K562 (cell line): ENCODE data around the gene RFPL3. TPM values are rescaled to one million over a fixed set of nuclear protein-coding genes. Genes with fewer than 3 reads are reported as not detected.

Experiments
- ATAC-seq: fragments of 200-7000 bp; cut with Tn5 transposase; 3 replicates; pipeline ENCODE4 v1.9.1; 2020; ENCODE audit warnings: moderate library complexity
- BruUV-seq: library from RNA; stranded (reverse); fragments of 400-500 nt; replicated peaks from 2 replicates; lab custom pipeline; 2021; lab: Mats Ljungman, UMichigan
- CTCF ChIA-PET: fragments of 300-600 bp; formaldehyde crosslinking; extraction: SDS; loops from one replicate; lab custom pipeline; 2021; ENCODE audit warnings: low intra/inter-chr PET ratio; lab: Yijun Ruan, JAX
- POLR2A ChIA-PET: fragments of 300-600, 350-650 bp; sonication (Branson Sonifier 250); formaldehyde crosslinking; extraction: SDS; loops from one replicate; lab custom pipeline; 2021; ENCODE audit warnings: antibody characterized with exemption, inconsistent platforms; lab: Yijun Ruan, JAX
- DNase-seq, 4 experiments: peaks; one replicate each; pipeline versions ENCODE4 v3.0.0 to v3.0.0-alpha.2; 2011 to 2018; ENCODE audit warnings: low spot score in 3 of 4, mixed read lengths in 3 of 4; ENCODE audit errors: extremely low read depth in 1 of 4
- FAIRE-seq: peaks from 2 replicates; lab custom pipeline; 2011; peaks lifted over from hg19 to GRCh38; lab: Jason Lieb, UNC
- H2AFZ ChIP-seq: 2 replicates; pipeline ENCODE4 v1.6.0; 2011; ENCODE audit warnings: low read depth, low read length, control low read depth, inconsistent platforms
- H3K27ac ChIP-seq: fragments of 200-600 bp; 3 replicates; pipeline ENCODE4 v1.8.0; 2011; ENCODE audit warnings: low read depth, mild to moderate bottlenecking, control low read depth, inconsistent platforms, low read length, moderate library complexity, mixed read lengths; ENCODE audit errors: extremely low read depth
- H3K27me3 ChIP-seq, 2 experiments: fragments of 300-600 bp in 1 of 2; 2 replicates in 1 of 2; 3 replicates in 1 of 2; pipeline versions ENCODE4 v1.6.0 to v1.8.0; 2011; ENCODE audit warnings: inconsistent platforms in 2 of 2, low read length in 2 of 2, mild to moderate bottlenecking in 1 of 2, mixed read lengths in 1 of 2, moderate library complexity in 1 of 2; ENCODE audit not compliant: control insufficient read depth in 2 of 2, insufficient read depth in 2 of 2
- H3K36me3 ChIP-seq: fragments of 300-600 bp; 3 replicates; pipeline ENCODE4 v1.8.0; 2011; ENCODE audit warnings: mild to moderate bottlenecking, low read length, inconsistent platforms; ENCODE audit not compliant: control insufficient read depth, insufficient read depth
- H3K4me1 ChIP-seq, 2 experiments: fragments of 200-600 bp in 1 of 2; replicated peaks in 1 of 2; 2 replicates in 1 of 2; 3 replicates in 1 of 2; pipeline versions ENCODE4 v1.5.1 to v1.8.0; 2011; ENCODE audit warnings: inconsistent platforms in 2 of 2, low read length in 2 of 2, mild to moderate bottlenecking in 1 of 2, mixed read lengths in 1 of 2, moderate library complexity in 1 of 2; ENCODE audit not compliant: control insufficient read depth in 2 of 2, insufficient read depth in 2 of 2
- H3K4me2 ChIP-seq: 2 replicates; pipeline ENCODE4 v1.6.1; 2011; ENCODE audit warnings: low read length, control low read depth, inconsistent platforms, mixed read lengths; ENCODE audit not compliant: insufficient read depth
- H3K4me3 ChIP-seq: fragments of 200-600 bp; sonication (generic), shearing (Covaris generic); 2 replicates; pipeline ENCODE4 v1.5.1; 2016; ENCODE audit warnings: control low read depth, inconsistent platforms
- H3K79me2 ChIP-seq: fragments of 200-600 bp; 3 replicates; pipeline ENCODE4 v1.8.0; 2011; ENCODE audit warnings: low read length, inconsistent platforms; ENCODE audit not compliant: control insufficient read depth, insufficient read depth
- H3K9ac ChIP-seq, 2 experiments: 2 replicates each; pipeline versions ENCODE4 v1.6.0 to v1.6.1; 2011; ENCODE audit warnings: low read depth in 2 of 2, low read length in 2 of 2, control low read depth in 1 of 2, inconsistent platforms in 1 of 2, mild to moderate bottlenecking in 1 of 2, mixed read lengths in 1 of 2; ENCODE audit not compliant: insufficient read depth in 1 of 2
- H3K9me1 ChIP-seq: one replicate; pipeline ENCODE4 v1.6.0; 2011; ENCODE audit warnings: inconsistent platforms, mild to moderate bottlenecking, low read length, moderate library complexity; ENCODE audit not compliant: control insufficient read depth, insufficient read depth
- H3K9me3 ChIP-seq: replicated peaks from 2 replicates; pipeline ENCODE4 v1.5.1; 2011; ENCODE audit warnings: low read depth, low read length, inconsistent platforms; ENCODE audit not compliant: control insufficient read depth, insufficient read depth
- H4K20me1 ChIP-seq: replicated peaks from 2 replicates; pipeline ENCODE4 v1.6.1; 2011; ENCODE audit warnings: low read length, inconsistent platforms, mixed read lengths; ENCODE audit not compliant: control insufficient read depth, insufficient read depth
- WGBS: fragments of 100-300 bp; shearing (Covaris generic); methylation state at CpG from one replicate; pipeline ENCODE4 v1.1.6; 2016; ENCODE audit warnings: low coverage, mixed read lengths; ENCODE audit not compliant: insufficient coverage; ENCODE audit errors: missing lambda C conversion rate; 5-methylcytosine and 5-hydroxymethylcytosine counted together
- in situ Hi-C: fragments of 300-500 bp; cut with MboI; formaldehyde crosslinking; loops from 4 replicates; pipeline ENCODE4 v1.15.0; 2018; ENCODE audit warnings: inconsistent platforms, mixed read lengths
- intact Hi-C: fragments of 100-400 bp; cut with micrococcal nuclease; formaldehyde crosslinking; loops from 2 replicates; pipeline ENCODE4 v1.14.2; 2022
- polyA plus RNA-seq, 8 experiments: library from polyadenylated mRNA; depleted of rRNA in 4 of 8; stranded (reverse) in 5 of 8; unstranded in 3 of 8; fragments of >200 nt; fragmentation: Nextera tagmentation in 2 of 8; fragmentation: Illumina TruSeq in 1 of 8; extraction: Ambion mirVana in 2 of 8; extraction: Trizol in 1 of 8; gene quantifications; 2 replicates each; pipeline versions ENCODE4 v1.2.1 to v1.2.3, GENCODE V29; 2011 to 2014; ENCODE audit warnings: inconsistent platforms in 1 of 8, missing spikeins in 1 of 8
- total RNA-seq, 7 experiments: library from RNA; depleted of rRNA in 6 of 7; stranded (reverse); fragments of >200 nt in 6 of 7; fragmentation: Illumina TruSeq in 2 of 7; extraction: Trizol in 2 of 7; gene quantifications; 2 replicates each; pipeline versions ENCODE4 v1.2.1 to v1.2.3, GENCODE V29; 2011 to 2021; ENCODE audit warnings: low replicate concordance in 1 of 7
- TF ChIP-seq, protein P1 (sequence below): fragments of 200-800 bp; sonication (Bioruptor generic); IDR thresholded peaks from 2 replicates; pipeline ENCODE4 v1.6.1; 2017; ENCODE audit warnings: missing genetic modification characterization, missing compliant biosample characterization
- TF ChIP-seq, protein P2 (sequence below): fragments of 250-450 bp; sonication (Bioruptor Pico); IDR thresholded peaks from 2 replicates; pipeline ENCODE4 v1.8.0; 2022; ENCODE audit warnings: inconsistent platforms
- TF ChIP-seq, protein P3 (sequence below): sonication (generic); formaldehyde crosslinking; IDR thresholded peaks from 2 replicates; pipeline ENCODE4 v1.8.1; 2023; ENCODE audit warnings: missing genetic modification reagents, mild to moderate bottlenecking, borderline replicate concordance

The RFPL3 gene
- total and polyA plus RNA-seq, 9 of the 15 experiments (the other 6 are each of a cell fraction or from before 2014, with no cell fraction given): not detected

DNA sequence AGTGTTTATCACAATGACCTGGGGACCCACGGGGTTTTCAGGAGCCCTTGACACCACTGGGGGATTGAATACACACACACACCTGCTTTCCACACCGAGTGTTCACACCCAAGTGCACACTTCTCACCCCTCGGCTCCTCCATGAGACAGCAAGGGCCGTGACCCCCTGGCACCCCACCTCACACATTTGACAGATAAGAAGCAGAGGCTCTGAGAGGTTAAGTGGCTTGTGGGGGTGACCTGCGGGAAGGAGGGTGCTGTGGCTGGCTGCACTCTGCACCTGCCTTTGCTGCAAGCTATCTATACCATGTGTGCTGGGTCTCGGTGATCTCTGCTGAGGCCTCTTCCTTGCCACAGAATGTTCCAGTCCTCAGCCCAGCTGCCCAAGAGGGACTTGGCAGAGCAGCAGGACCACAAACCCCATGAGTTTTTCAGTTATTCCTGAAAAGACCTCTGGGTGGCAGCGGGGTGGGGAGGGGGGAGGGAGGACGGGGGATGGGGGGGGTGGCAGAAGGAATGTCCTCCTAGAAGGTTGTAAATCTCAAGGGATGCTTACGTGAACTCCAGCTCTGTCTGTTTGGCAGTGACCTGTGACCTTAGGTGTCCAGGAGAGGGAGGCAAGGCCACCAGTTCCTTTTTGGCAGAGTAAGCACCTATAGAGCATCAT, 47.9 kb upstream of the RFPL3 start:
- Histone ChIP-seq H3K27ac (no peak overlapping the region), H3K9ac (no peak overlapping the region), H3K36me3 (no peaks in the 10 kb centered on the region), H3K4me2 (no peak overlapping the region), H3K27me3 (peaks cover 0 to 6% of the 10 kb centered on the region in 2 experiments; a peak in 1 of 5 replicates), H2AFZ (no peak overlapping the region), H3K9me3 (no peaks in the 10 kb centered on the region), H3K9me1 (no peaks in the 10 kb centered on the region), H3K79me2 (no peaks in the 10 kb centered on the region), H3K4me3 (no peak overlapping the region), H4K20me1 (no peaks in the 10 kb centered on the region), H3K4me1 (no peaks in the 10 kb centered on the region; a peak in 1 of 5 replicates)
- DNase-seq: peak in 2 of 4 experiments; percentile 29 to 33
- FAIRE-seq: no peak
- WGBS: 0% methylated on average over 2 of the region's 9 CpGs
- no TSS peak for BruUV-seq
- no peak for ATAC-seq
- intact Hi-C loops (no loop called here), in situ Hi-C loops (no loop called here)
- POLR2A ChIA-PET: interaction anchor here (0.6 kb wide), 1 partner anchor 1061 kb away, joined by 3 read pairs; no protein-coding TSS in a partner anchor
- CTCF ChIA-PET: no interaction called here
- TF ChIP-seq, protein P1, sequence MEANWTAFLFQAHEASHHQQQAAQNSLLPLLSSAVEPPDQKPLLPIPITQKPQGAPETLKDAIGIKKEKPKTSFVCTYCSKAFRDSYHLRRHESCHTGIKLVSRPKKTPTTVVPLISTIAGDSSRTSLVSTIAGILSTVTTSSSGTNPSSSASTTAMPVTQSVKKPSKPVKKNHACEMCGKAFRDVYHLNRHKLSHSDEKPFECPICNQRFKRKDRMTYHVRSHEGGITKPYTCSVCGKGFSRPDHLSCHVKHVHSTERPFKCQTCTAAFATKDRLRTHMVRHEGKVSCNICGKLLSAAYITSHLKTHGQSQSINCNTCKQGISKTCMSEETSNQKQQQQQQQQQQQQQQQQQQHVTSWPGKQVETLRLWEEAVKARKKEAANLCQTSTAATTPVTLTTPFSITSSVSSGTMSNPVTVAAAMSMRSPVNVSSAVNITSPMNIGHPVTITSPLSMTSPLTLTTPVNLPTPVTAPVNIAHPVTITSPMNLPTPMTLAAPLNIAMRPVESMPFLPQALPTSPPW: peak; percentile 22; the same call in 1 of the 2 replicates
- TF ChIP-seq, protein P2, sequence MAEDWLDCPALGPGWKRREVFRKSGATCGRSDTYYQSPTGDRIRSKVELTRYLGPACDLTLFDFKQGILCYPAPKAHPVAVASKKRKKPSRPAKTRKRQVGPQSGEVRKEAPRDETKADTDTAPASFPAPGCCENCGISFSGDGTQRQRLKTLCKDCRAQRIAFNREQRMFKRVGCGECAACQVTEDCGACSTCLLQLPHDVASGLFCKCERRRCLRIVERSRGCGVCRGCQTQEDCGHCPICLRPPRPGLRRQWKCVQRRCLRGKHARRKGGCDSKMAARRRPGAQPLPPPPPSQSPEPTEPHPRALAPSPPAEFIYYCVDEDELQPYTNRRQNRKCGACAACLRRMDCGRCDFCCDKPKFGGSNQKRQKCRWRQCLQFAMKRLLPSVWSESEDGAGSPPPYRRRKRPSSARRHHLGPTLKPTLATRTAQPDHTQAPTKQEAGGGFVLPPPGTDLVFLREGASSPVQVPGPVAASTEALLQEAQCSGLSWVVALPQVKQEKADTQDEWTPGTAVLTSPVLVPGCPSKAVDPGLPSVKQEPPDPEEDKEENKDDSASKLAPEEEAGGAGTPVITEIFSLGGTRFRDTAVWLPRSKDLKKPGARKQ (CRISPR knock-in tag): no peak
- TF ChIP-seq, protein P3, sequence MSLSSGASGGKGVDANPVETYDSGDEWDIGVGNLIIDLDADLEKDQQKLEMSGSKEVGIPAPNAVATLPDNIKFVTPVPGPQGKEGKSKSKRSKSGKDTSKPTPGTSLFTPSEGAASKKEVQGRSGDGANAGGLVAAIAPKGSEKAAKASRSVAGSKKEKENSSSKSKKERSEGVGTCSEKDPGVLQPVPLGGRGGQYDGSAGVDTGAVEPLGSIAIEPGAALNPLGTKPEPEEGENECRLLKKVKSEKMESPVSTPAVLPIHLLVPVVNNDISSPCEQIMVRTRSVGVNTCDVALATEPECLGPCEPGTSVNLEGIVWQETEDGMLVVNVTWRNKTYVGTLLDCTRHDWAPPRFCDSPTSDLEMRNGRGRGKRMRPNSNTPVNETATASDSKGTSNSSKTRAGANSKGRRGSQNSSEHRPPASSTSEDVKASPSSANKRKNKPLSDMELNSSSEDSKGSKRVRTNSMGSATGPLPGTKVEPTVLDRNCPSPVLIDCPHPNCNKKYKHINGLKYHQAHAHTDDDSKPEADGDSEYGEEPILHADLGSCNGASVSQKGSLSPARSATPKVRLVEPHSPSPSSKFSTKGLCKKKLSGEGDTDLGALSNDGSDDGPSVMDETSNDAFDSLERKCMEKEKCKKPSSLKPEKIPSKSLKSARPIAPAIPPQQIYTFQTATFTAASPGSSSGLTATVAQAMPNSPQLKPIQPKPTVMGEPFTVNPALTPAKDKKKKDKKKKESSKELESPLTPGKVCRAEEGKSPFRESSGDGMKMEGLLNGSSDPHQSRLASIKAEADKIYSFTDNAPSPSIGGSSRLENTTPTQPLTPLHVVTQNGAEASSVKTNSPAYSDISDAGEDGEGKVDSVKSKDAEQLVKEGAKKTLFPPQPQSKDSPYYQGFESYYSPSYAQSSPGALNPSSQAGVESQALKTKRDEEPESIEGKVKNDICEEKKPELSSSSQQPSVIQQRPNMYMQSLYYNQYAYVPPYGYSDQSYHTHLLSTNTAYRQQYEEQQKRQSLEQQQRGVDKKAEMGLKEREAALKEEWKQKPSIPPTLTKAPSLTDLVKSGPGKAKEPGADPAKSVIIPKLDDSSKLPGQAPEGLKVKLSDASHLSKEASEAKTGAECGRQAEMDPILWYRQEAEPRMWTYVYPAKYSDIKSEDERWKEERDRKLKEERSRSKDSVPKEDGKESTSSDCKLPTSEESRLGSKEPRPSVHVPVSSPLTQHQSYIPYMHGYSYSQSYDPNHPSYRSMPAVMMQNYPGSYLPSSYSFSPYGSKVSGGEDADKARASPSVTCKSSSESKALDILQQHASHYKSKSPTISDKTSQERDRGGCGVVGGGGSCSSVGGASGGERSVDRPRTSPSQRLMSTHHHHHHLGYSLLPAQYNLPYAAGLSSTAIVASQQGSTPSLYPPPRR: no peak
